ENCODE data around the gene FAM120AOS.

Gene FAM120AOS

DNA sequence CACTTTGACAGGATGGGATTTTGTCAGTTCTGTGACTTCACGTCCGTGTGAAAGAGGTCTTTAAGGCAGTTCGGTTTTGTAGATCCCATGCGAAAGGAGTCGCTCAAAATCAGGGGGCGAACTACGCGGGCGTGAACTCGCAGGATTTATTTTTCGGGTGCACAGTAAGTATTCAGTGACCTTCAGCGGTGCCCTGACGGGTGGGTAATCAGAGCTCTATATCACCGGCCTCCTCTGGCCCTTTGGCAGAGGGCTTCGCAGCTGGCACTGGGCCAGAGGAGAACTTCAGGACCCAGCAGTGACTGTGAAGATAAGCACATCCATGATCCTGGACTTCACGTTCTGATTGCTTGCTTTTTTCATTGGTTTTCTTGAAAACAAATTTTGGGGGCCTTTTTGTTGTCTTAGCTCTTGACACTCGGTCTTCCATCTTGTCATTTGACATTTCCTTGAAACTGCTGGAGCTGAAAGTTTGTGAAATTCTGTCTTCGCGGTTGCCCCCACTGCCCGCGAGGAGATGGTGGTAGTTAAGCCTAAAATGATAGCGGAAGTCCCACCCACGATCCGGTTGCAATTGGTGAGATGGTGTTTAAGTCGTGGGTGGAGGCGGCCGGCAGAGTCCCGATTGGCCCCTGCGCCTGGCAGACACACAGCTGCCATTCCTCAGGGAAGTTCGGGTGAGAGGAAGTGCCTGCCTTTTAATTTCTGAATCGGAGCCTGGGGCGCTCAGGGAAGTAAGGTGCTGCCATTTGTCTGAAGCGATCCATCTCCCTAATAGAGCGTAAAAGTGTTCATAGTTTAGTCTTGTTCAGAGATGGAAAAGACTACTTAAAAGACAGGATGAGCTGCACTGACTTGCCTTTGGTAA lies at the start of gene FAM120AOS:
TSS of gene FAM120AOS (minus strand) at position 535 of the 868 bp plus-strand sequence. CDS start 872 bp downstream, outside the sequence.
- DNase-seq: peak; percentile 84

DNA sequence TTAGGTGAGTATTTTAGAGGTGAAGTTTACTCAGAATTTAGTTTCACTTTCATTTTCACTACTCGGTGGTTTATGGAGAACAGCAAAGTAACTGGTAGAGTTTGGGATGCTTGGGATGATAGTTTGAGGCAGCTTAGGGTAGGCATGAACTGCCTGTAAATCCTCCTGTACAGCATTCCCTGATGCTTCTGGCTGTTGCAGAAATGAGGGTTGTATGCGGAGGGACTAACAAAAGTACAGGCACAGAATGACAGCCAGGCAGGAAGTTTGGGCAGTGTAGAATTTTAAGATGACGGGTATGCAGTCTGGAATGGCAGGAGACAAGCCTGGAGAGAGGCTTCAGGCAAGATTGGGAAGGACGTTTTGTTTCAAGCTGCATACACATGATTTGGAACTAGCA lies 48.0 kb upstream of the FAM120AOS start:
- no peak for DNase-seq

GRCh38 chr9:93500571-93501298 lies 47.4 kb upstream of the FAM120AOS start:
- DNase-seq: no peak

GRCh38 chr9:93496285-93496684 lies 42.9 kb upstream of the FAM120AOS start:
- no peak for DNase-seq

- DNase-seq: no peak
These were observed 40.6 kb upstream of the FAM120AOS start for GRCh38 chr9:93493949-93494348.

GRCh38 chr9:93492327-93492726 lies 38.9 kb upstream of the FAM120AOS start:
- DNase-seq: no peak

- no peak for DNase-seq
These were observed 38.3 kb upstream of the FAM120AOS start for GRCh38 chr9:93491593-93492232.

- DNase-seq: no peak
These were observed 34.9 kb upstream of the FAM120AOS start for GRCh38 chr9:93488244-93488643.

DNA sequence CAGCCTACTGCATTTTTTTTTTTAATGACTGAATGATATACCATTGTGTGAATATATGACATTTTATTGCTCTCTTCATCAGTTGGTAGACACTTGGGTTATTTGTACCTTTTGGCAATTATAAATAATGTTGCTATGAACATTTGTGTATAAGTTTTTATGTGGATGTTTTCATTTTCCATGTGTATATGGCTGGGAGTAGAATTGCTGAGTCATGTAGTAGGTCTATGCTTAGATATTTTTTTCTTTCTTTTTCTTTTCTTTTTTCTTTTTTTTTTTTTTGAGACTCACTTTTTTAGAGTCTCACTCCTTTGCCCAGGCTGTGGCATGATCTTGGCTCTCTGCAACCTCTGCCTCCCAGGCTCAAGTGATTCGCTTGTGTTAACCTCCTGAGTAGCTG lies 32.9 kb upstream of the FAM120AOS start:
- no peak for DNase-seq

DNA sequence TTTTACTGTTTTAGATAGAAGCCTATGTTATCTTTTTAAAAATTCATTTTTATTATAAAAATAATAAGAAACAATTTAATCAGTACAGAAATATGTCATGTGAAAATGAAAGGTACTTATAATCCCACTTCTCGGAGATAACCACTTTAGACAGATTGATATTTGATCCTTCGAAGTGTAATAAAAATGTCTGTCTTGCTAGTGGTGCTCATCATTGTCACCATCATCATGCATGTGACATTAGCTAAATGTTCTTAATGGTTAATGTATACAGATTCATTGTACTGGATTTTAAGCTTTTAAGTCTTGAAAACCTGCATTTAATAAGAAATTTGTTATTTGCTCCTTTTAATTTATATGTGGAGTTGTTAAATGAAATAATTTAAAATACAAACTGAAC lies 30.1 kb upstream of the FAM120AOS start:
- no peak for DNase-seq

DNA sequence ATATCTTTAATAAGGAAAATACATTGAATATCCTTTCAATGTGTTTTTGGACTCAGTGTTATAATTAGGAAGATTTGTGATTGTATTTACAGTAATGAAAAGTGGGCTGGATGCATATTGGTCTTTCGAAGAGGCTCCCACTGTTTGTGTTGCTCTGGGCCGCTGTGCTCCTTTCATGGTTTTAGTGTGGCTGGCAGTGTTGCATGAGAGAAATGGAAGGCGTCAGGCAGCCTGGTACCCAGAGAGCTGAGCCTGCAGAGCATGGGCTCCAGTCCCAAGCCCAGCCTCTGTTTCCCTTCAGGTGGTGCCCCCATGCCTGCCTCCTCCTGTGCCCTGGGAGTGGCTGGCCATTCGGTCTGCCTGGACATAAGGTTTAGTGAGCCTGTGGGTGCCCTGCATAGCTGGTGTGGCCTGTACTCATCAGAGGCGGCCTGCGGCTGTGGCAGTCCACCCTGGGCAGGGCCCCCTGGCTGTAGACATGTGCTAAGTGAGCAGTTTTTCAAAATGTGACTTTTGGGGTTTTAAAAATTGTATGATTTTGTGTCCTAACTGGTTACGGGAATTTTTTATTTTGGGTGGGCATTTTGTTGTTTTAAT lies 27.4 kb upstream of the FAM120AOS start:
- no peak for DNase-seq

DNA sequence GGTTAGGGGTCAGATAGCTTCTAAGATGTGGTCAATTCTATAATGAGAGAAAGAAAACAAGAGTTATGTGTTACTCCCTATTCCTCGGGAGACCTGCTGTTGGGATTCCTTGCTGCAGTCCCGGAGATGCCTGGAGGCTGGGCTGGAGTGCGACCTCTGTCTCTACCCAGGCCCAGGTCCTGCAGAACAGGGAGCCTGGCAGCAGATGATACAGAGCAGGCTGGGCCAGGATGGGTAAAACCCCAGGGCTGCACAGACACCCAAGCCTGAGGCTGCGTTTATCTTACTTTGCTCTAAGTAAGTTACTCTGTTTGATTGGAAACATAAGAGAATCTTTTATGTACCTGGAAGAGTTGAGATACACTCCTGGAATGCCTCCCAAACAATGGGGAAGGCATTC lies 26.9 kb upstream of the FAM120AOS start:
- DNase-seq: no peak

DNA sequence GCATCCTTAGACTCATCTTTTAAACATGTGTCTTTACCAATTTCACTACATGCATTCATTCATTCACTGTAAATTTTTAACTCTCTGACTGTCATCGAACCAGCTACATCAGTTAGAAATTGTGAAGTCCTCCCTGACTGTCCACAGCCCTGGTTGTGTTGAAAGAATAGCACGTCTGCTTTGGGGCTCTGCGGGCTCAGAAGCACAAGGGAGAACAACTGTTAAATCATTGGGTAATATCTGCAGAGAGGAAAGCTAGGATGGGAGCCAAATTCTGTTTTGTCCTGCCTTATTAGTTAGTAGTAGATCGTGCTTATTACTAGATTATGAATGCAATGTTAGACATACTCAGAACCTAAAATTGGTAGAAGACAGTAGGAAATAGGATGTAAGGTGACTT lies 26.3 kb upstream of the FAM120AOS start:
- DNase-seq: no peak

- DNase-seq: no peak
These were observed 24.0 kb upstream of the FAM120AOS start for GRCh38 chr9:93477397-93477796.

GRCh38 chr9:93476924-93477323 lies 23.5 kb upstream of the FAM120AOS start:
- DNase-seq: no peak

DNA sequence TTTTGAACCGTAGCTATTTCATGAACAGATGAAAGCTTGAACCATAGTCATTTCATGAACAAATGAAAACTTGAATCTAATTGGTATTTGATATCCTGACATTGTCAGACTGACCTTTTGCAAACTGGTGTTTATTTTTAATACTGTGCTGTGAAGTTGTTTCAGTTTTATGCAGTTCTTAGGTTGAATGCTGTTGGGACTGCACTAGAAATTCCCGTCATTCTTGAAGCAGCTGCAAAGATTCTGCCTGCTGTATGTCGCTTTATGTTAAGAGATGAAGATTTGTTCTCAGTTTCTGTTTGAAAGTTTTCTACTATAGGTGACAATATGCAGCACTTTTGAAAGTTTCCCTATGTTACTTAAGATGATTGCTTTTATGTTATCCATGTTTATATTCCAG lies 22.5 kb upstream of the FAM120AOS start:
- DNase-seq: no peak

DNA sequence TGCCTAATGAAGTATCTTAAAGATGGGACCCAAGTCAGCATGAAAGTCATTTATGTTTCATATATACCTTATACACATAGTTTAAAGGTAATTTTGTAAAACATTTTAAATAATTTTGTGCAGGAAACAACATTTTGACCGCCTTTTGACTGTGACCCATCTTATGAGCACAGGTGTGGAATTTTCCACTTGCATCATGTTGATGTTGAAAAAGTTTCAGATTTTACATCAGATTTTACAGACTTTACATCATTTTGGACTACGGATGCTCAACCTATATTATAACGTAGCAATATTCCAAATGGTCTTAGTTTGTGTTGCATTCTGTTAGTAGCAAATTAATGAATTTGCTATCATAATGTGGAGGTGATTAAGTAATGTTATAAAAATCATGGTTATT lies 21.7 kb upstream of the FAM120AOS start:
- no peak for DNase-seq

DNA sequence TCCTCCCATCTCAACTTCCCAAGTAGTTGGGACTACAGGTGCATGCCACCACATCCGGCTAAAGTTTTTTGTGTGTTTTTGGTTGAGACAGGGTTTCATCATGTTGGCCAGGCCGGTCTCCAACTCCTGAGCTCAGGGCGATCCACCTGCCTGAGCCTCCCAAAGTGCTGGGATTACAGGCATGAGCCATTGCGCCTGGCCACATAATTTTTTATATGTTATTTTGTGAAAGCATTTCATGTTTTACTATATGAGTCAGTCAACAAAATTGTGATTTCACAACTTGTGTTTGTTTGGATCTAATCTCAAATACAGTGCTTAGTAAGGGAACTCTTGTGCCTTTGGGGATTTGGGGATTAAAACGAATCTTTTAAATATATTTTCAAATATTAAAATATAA lies 20.0 kb upstream of the FAM120AOS start:
- DNase-seq: no peak

- DNase-seq: no peak
These were observed 17.7 kb upstream of the FAM120AOS start for GRCh38 chr9:93471124-93471523.

- DNase-seq: no peak
These were observed 17.0 kb upstream of the FAM120AOS start for GRCh38 chr9:93470391-93470790.

- no peak for DNase-seq
These were observed 15.5 kb upstream of the FAM120AOS start for GRCh38 chr9:93468763-93469456.

- no peak for DNase-seq
These were observed 14.1 kb upstream of the FAM120AOS start for GRCh38 chr9:93467462-93467861.

DNA sequence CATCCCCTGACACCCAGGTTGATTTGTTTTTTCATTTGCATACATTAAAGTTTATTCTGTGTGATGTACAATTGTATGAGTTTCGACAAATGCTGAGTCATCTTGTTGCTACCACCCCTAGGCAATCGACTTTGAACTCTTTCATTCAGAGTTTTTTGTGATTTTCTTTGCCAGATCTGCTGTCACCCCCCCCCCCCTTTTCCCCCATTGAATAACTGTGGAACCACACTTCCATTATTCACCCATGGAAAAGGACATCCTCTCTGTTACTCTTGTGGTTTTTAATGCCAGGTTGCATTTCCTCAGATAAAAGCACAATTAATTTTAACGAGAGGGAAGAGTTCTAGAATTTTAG lies 13.7 kb upstream of the FAM120AOS start:
- DNase-seq: no peak

Data from NCI-H446 treated with DMSO at 0.1 percent for 48 hours (cell line).